Memory B cell (primary cell): Measurements from ENCODE around the gene C5.
"Not testable (repeated sequence)": the region's sequence is repeated elsewhere in the genome, so short reads cannot be mapped to it uniquely, and the experiment has no call there.

ENCODE experiments used
- ATAC-seq: fragments of 150-1000 bp; cut with Tn5 transposase; 2 replicates; pipeline ENCODE4 v1.10.0; 2021; ENCODE audit warnings: low read depth, mild to moderate bottlenecking, moderate library complexity
- DNase-seq, 2 donors: peaks; one replicate each; pipeline ENCODE4 v3.0.0; 2022; ENCODE audit warnings: low spot score in 2 of 2
- H3K27ac Mint-ChIP-seq: one replicate; pipeline ENCODE4 v1.8.0; 2022; ENCODE audit warnings: mild to moderate bottlenecking, moderate library complexity, mixed read lengths
- H3K27me3 Mint-ChIP-seq: one replicate; pipeline ENCODE4 v1.8.0; 2022; ENCODE audit warnings: mixed read lengths
- H3K36me3 Mint-ChIP-seq: one replicate; pipeline ENCODE4 v1.8.0; 2022; ENCODE audit warnings: mild to moderate bottlenecking, mixed read lengths
- H3K4me1 Mint-ChIP-seq: one replicate; pipeline ENCODE4 v1.8.0; 2022; ENCODE audit warnings: mixed read lengths
- H3K4me3 Mint-ChIP-seq: one replicate; pipeline ENCODE4 v1.8.0; 2022; ENCODE audit warnings: mild to moderate bottlenecking, moderate library complexity, mixed read lengths
- H3K9me3 Mint-ChIP-seq: one replicate; pipeline ENCODE4 v1.8.0; 2022; ENCODE audit warnings: mixed read lengths

The C5 gene

DNA sequence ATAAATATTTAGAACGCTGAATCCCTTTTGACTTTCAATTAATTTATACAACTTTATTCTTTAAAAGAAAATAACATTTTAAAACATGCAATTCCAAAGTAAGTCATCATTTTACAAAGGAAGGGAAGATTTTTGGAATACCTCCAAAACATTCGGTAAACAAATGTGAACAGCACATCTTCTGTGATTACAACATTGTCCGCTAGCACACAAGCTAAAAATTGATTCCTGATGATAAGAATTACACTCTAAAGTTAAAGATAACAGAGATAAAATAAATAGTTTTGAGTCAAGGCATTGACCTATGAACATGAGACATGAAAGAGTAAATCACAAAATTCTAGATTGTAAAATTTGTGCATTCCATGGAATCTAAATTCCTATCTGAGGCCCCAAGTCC is 67.2 kb downstream of the C5 start:
- H3K27me3 Mint-ChIP-seq: no peaks in the 10 kb centered on the region
- H3K9me3 Mint-ChIP-seq: no peaks in the 10 kb centered on the region
- H3K4me3 Mint-ChIP-seq: no peak overlapping the region
- no peak overlapping the region for H3K27ac Mint-ChIP-seq
- DNase-seq (no peak), ATAC-seq (no peak)
- no peaks in the 10 kb centered on the region for H3K4me1 Mint-ChIP-seq
- peaks cover 4% of the 10 kb centered on the region for H3K36me3 Mint-ChIP-seq

GRCh38 chr9:120980951-120981350 is 69.1 kb downstream of the C5 start:
- ATAC-seq (no peak), DNase-seq (no peak)
- no peak overlapping the region for H3K27ac Mint-ChIP-seq
- H3K36me3 Mint-ChIP-seq: peaks cover 4% of the 10 kb centered on the region
- no peaks in the 10 kb centered on the region for H3K9me3 Mint-ChIP-seq
- no peaks in the 10 kb centered on the region for H3K4me1 Mint-ChIP-seq
- no peaks in the 10 kb centered on the region for H3K27me3 Mint-ChIP-seq
- no peak overlapping the region for H3K4me3 Mint-ChIP-seq

GRCh38 chr9:120979797-120980196 is 70.3 kb downstream of the C5 start:
- ATAC-seq (no peak), DNase-seq (no peak)
- Mint-ChIP-seq H3K27ac (no peak overlapping the region), H3K4me3 (no peak overlapping the region), H3K4me1 (no peaks in the 10 kb centered on the region), H3K36me3 (peaks cover 4% of the 10 kb centered on the region), H3K27me3 (no peaks in the 10 kb centered on the region), H3K9me3 (no peaks in the 10 kb centered on the region)

- no peaks in the 10 kb centered on the region for H3K4me1 Mint-ChIP-seq
- no peaks in the 10 kb centered on the region for H3K9me3 Mint-ChIP-seq
- ATAC-seq: no peak
- no peaks in the 10 kb centered on the region for H3K27me3 Mint-ChIP-seq
- no peak overlapping the region for H3K4me3 Mint-ChIP-seq
- no peak overlapping the region for H3K27ac Mint-ChIP-seq
- no peak for DNase-seq
- H3K36me3 Mint-ChIP-seq: peaks cover 4% of the 10 kb centered on the region
Measured at GRCh38 chr9:120978987-120979386, 71.1 kb downstream of the C5 start.

DNA sequence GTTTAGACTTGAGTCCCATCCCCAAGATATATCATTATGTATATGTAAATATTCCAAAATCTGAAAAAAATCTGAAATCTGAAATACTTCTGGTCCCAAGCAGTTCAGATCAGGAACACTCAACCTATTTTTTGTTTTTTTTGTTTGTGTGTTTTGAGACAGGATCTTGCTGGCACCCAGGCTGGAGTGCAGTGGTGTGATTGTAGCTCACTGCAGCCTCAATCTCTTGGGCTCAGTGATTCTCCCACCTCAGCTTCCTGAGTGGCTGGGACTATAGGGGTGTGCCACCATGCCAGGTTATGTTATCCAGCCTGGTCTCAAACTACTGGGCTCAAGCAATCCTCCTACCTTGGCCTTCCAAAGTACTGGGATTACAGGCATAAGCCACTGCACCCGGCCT is 72.8 kb downstream of the C5 start:
- peaks cover 2% of the 10 kb centered on the region for H3K4me1 Mint-ChIP-seq
- ATAC-seq (no peak), DNase-seq (no peak)
- no peaks in the 10 kb centered on the region for H3K9me3 Mint-ChIP-seq
- H3K27me3 Mint-ChIP-seq: no peaks in the 10 kb centered on the region
- H3K27ac Mint-ChIP-seq: no peak overlapping the region
- peaks cover 4% of the 10 kb centered on the region for H3K36me3 Mint-ChIP-seq
- no peak overlapping the region for H3K4me3 Mint-ChIP-seq

DNA sequence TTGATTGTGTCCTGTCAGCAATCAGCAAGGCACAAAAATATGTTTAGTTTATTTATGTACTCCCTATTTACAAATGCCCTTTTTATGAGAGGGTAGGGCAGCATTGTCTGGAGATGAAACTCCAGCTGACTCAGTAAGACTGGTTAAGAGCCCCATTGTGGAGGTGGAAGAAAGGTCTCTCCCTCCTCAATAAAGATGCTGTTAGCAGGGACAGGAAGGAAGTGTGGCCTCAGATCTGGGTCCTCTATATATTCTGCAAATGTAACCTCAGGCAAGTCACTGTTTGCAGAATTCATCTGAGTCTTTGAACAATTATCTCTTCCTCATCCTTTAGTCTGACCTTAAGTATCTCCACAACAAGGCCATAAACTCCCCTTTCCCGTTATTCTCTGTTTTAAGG is 75.2 kb downstream of the C5 start:
- Mint-ChIP-seq H3K27ac (no peak overlapping the region), H3K9me3 (no peaks in the 10 kb centered on the region), H3K4me3 (no peak overlapping the region), H3K4me1 (peaks cover 8% of the 10 kb centered on the region), H3K36me3 (peaks cover 4% of the 10 kb centered on the region), H3K27me3 (no peaks in the 10 kb centered on the region)
- ATAC-seq (no peak), DNase-seq (no peak)

DNA sequence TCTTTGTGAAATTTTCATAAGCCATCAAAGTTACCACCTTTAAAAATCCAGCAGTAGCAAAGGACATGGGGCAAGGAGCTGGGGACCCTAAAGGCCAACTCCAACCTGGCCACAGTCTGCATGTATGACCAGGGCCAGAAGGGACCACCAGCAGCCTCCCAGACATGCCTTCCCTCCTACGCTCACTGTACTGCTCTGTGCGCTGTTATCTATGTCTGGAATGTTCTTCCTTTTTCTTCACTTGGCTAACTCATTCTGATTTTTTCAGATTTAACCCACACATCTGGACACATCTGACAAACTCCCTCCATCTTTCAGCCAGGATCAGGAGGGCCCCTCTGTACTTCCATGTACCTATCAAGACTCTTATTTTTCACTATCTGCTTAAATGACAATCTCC is 75.9 kb downstream of the C5 start:
- Mint-ChIP-seq H3K4me1 (peaks cover 8% of the 10 kb centered on the region), H3K9me3 (no peaks in the 10 kb centered on the region), H3K27me3 (no peaks in the 10 kb centered on the region), H3K4me3 (no peak overlapping the region), H3K27ac (no peak overlapping the region), H3K36me3 (peaks cover 3% of the 10 kb centered on the region)
- no peak for ATAC-seq
- DNase-seq: no peak

GRCh38 chr9:120971938-120972337 is 78.1 kb downstream of the C5 start:
- no peak overlapping the region for H3K4me3 Mint-ChIP-seq
- H3K27me3 Mint-ChIP-seq: no peaks in the 10 kb centered on the region
- H3K4me1 Mint-ChIP-seq: peaks cover 8% of the 10 kb centered on the region
- no peaks in the 10 kb centered on the region for H3K9me3 Mint-ChIP-seq
- no peak overlapping the region for H3K27ac Mint-ChIP-seq
- H3K36me3 Mint-ChIP-seq: peaks cover 7% of the 10 kb centered on the region
- DNase-seq: no peak
- ATAC-seq: peak; percentile 59

DNA sequence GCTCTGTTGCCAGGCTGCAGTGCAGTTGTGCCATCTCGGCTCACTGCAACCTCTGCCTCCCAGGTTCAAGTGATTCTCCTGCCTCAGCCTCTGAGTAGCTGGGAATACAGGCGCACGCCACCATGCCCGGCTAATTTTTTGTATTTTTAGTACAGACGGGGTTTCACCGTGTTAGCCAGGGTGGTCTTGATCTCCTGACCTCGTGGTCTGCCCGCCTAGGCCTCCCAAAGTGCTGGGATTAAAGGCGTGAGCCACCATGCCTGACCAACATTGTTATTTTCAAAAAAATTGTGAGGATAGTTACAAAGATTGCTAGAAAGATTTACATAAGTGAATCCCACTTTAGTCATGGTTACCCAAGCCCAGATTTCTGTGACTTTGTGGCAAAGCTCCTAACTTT is 78.6 kb downstream of the C5 start:
- not testable (repeated sequence) for H3K4me1 Mint-ChIP-seq, H3K27me3 Mint-ChIP-seq, H3K27ac Mint-ChIP-seq, DNase-seq, H3K4me3 Mint-ChIP-seq, H3K9me3 Mint-ChIP-seq, ATAC-seq
- H3K36me3 Mint-ChIP-seq: peaks cover 10% of the 10 kb centered on the region

DNA sequence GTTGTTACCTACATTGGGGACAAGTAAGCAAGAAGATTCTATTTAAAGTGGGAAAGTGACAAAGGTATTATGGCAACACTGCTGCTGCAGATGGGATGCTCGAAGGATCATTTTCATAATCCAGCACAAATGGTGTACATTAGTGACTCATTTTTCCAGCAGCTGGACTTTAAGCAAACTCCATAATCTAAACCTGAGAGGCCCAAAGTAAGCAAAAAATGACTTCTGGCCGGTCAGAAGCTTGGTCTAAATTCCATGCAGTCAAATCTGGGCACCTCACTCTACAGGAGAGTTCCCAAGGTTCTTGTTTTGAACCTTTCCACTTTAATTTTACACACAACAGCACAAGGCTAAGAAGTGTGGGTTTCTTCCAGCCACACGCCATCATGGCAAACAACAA is 79.8 kb downstream of the C5 start:
- peaks cover 11% of the 10 kb centered on the region for H3K36me3 Mint-ChIP-seq
- DNase-seq: no peak
- H3K4me3 Mint-ChIP-seq: no peak overlapping the region

GRCh38 chr9:120966013-120966369 is 84.1 kb downstream of the C5 start:
- H3K4me3 Mint-ChIP-seq: no peak overlapping the region
- no peak overlapping the region for H3K27ac Mint-ChIP-seq
- ATAC-seq (no peak), DNase-seq (no peak)
- H3K36me3 Mint-ChIP-seq: peaks cover 27% of the 10 kb centered on the region
- no peaks in the 10 kb centered on the region for H3K4me1 Mint-ChIP-seq
- H3K27me3 Mint-ChIP-seq: no peaks in the 10 kb centered on the region
- no peaks in the 10 kb centered on the region for H3K9me3 Mint-ChIP-seq

More for the DNA sequence above, 79.8 kb downstream of the C5 start:
- H3K27me3 Mint-ChIP-seq: no peaks in the 10 kb centered on the region
- H3K9me3 Mint-ChIP-seq: no peaks in the 10 kb centered on the region
- peaks cover 8% of the 10 kb centered on the region for H3K4me1 Mint-ChIP-seq
- ATAC-seq: no peak
- H3K27ac Mint-ChIP-seq: no peak overlapping the region

GRCh38 chr9:120965344-120966012 is 84.6 kb downstream of the C5 start:
- Mint-ChIP-seq H3K36me3 (peaks cover 27% of the 10 kb centered on the region), H3K4me3 (no peak overlapping the region), H3K9me3 (no peaks in the 10 kb centered on the region), H3K4me1 (no peaks in the 10 kb centered on the region), H3K27me3 (no peaks in the 10 kb centered on the region), H3K27ac (no peak overlapping the region)
- DNase-seq: no peak
- ATAC-seq: no peak

GRCh38 chr9:120961936-120962335 is 88.1 kb downstream of the C5 start:
- Mint-ChIP-seq H3K36me3 (peaks cover 24% of the 10 kb centered on the region), H3K9me3 (no peaks in the 10 kb centered on the region), H3K4me3 (no peak overlapping the region), H3K4me1 (no peaks in the 10 kb centered on the region), H3K27ac (no peak overlapping the region), H3K27me3 (no peaks in the 10 kb centered on the region)
- DNase-seq (no peak), ATAC-seq (no peak)

- no peaks in the 10 kb centered on the region for H3K27me3 Mint-ChIP-seq
- ATAC-seq: no peak
- no peaks in the 10 kb centered on the region for H3K9me3 Mint-ChIP-seq
- DNase-seq: no peak
- peaks cover 21% of the 10 kb centered on the region for H3K36me3 Mint-ChIP-seq
- no peaks in the 10 kb centered on the region for H3K4me1 Mint-ChIP-seq
- H3K27ac Mint-ChIP-seq: no peak overlapping the region
- no peak overlapping the region for H3K4me3 Mint-ChIP-seq
Measured at GRCh38 chr9:120960001-120960400, 90.1 kb downstream of the C5 start.

DNA sequence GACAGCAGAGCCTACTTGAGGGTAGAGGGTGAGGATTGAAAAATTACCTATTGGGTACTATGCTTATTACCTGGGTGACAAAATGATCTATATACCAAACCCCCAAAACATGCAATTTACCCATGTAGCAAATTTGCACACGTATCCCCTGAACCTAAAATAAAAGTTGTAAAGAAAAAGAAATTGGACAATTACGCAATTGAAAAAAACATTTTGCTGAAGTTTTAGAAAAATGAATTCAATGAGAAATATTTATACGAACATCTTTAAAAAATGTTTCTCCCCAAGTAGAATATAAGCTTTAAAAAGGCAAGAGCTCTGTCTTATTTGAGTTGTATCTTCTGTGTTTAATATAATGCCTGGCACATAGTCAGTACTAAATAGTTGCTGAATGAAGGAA is 93.2 kb downstream of the C5 start:
- DNase-seq (no peak), ATAC-seq (no peak)
- Mint-ChIP-seq H3K4me1 (no peaks in the 10 kb centered on the region), H3K36me3 (peaks cover 11% of the 10 kb centered on the region), H3K27ac (no peak overlapping the region), H3K4me3 (no peak overlapping the region), H3K9me3 (no peaks in the 10 kb centered on the region), H3K27me3 (no peaks in the 10 kb centered on the region)
